ENCODE data around the gene BCAS4. TPM values are rescaled to one million over a fixed set of nuclear protein-coding genes. Genes with fewer than 3 reads are reported as not detected.

The BCAS4 gene
- total RNA-seq, 2 experiments from 2014 or later: 19.0 to 20.9 TPM

DNA sequence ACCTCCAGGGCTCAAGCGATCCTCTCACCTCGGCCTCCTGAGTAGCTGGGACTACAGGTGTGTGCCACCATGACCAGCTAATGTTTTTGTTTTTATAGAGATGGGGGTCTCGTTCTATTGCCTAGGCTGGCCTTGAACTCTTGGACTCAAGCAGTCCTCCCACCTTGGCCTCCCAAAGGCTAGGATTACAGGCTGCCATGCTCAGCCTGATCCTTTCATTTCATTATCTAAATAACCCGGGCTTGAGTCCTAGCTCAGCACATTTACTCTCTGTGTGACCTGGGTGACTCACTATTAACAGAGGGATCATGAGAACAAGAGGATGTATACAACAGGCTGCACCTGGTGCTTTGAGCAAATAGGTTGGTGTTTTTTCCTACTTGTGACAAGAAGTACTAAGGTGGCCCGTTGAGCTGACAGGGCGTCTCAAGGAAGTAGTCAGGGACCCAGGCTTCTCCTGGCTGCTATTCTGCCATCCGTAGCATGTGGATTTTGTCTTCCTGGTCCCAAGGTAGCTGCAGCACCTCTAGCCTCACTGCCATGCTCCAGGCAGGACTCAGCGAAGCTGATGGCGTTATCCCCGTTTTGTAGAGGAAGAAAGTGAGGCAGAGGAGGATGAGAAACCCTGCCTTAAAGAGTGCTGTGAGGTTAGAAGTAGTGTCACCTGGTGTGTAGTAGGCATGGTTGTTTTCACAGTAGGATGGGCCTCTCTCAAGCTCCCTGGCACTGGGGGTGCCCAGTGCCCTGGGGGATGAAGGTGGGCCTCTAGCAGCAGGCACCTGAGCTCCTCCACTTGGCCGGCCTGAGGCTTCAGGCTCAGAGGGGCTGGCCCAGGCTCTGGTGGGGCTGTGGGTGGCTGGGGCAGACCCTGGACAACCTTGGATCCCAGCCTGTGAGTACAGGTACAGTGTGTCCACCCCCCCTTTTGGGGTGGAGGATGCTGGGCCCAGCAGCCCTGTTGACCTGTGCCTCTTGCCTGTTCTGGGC lies 73.9 kb downstream of the BCAS4 start:
- H3K9me3 Mint-ChIP-seq: no peaks in the 10 kb centered on the region
- ChIA-PET POLR2A (no interaction called here), CTCF (no interaction called here)
- H3K4me1 Mint-ChIP-seq (ENCODE audit: low read depth): no peaks in the 10 kb centered on the region
- TF ChIP-seq, protein P1, sequence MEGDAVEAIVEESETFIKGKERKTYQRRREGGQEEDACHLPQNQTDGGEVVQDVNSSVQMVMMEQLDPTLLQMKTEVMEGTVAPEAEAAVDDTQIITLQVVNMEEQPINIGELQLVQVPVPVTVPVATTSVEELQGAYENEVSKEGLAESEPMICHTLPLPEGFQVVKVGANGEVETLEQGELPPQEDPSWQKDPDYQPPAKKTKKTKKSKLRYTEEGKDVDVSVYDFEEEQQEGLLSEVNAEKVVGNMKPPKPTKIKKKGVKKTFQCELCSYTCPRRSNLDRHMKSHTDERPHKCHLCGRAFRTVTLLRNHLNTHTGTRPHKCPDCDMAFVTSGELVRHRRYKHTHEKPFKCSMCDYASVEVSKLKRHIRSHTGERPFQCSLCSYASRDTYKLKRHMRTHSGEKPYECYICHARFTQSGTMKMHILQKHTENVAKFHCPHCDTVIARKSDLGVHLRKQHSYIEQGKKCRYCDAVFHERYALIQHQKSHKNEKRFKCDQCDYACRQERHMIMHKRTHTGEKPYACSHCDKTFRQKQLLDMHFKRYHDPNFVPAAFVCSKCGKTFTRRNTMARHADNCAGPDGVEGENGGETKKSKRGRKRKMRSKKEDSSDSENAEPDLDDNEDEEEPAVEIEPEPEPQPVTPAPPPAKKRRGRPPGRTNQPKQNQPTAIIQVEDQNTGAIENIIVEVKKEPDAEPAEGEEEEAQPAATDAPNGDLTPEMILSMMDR (IDR thresholded peaks at IDR 0.05): no peak
- H3K36me3 Mint-ChIP-seq (ENCODE audit: low read depth): peaks cover 11% of the 10 kb centered on the region
- no peak overlapping the region for H3K4me3 Mint-ChIP-seq
- H3K27me3 Mint-ChIP-seq: no peaks in the 10 kb centered on the region
- Histone ChIP-seq H3K9me3 (ENCODE audit: control insufficient read depth in 1 of 2, insufficient read depth in 1 of 2, low read length in 2 of 2) (no peaks in the 10 kb centered on the region), H3K27ac (ENCODE audit: low read depth in 1 of 2, low read length in 2 of 2) (no peak overlapping the region), H3K4me3 (ENCODE audit: low read length) (no peak overlapping the region), H3K27me3 (ENCODE audit: control insufficient read depth in 1 of 2, insufficient read depth in 2 of 2, low read length in 2 of 2) (no peaks in the 10 kb centered on the region), H3K4me1 (ENCODE audit: insufficient read depth, low read length) (no peaks in the 10 kb centered on the region), H3K36me3 (ENCODE audit: insufficient read depth, low read length) (peaks cover 2% of the 10 kb centered on the region)
- ATAC-seq (ENCODE audit: poor library complexity) (no peak), DNase-seq (no peak)
- intact Hi-C loops (cut with DNase I, micrococcal nuclease): no loop called here
- H3K27ac Mint-ChIP-seq: no peak overlapping the region

DNA sequence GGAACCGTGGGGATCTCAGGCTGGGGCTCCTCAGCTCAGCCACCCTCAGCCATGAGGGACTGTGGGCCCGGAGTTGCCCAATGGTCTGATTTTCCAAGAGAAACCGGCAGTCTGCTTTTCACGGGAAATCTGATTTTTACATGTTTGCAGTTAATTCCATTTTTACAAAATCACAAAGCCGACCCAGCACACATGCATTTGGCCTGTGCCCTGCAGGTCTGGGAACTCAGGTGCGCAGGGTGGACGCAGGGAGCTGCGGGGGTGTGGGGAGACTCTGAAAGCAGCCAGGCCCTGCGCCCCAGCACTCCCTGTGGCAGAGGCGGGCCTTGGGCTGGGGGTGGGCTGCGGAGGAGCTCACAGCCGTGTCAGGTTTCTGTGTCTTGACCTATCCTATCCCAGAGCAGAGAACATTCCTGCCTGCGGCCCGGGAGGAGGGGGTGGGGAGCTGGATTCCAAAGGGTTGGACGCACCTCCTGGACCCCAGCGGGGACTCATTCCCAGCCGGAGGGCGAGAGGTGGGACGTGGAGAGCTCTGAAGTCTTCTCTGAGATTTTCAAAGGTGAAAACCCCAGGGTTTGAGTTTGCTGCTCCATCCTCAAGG lies 75.8 kb downstream of the BCAS4 start:
- Mint-ChIP-seq H3K4me1 (ENCODE audit: low read depth) (no peaks in the 10 kb centered on the region), H3K36me3 (ENCODE audit: low read depth) (peaks cover 11% of the 10 kb centered on the region), H3K27ac (no peak overlapping the region), H3K4me3 (no peak overlapping the region), H3K27me3 (no peaks in the 10 kb centered on the region), H3K9me3 (no peaks in the 10 kb centered on the region)
- Histone ChIP-seq H3K27me3 (ENCODE audit: control insufficient read depth in 1 of 2, insufficient read depth in 2 of 2, low read length in 2 of 2) (no peaks in the 10 kb centered on the region), H3K9me3 (ENCODE audit: control insufficient read depth in 1 of 2, insufficient read depth in 1 of 2, low read length in 2 of 2) (no peaks in the 10 kb centered on the region), H3K4me1 (ENCODE audit: insufficient read depth, low read length) (no peaks in the 10 kb centered on the region), H3K4me3 (ENCODE audit: low read length) (no peak overlapping the region), H3K36me3 (ENCODE audit: insufficient read depth, low read length) (peaks cover 2% of the 10 kb centered on the region), H3K27ac (ENCODE audit: low read depth in 1 of 2, low read length in 2 of 2) (no peak overlapping the region)
- ATAC-seq (ENCODE audit: poor library complexity) (no peak), DNase-seq (no peak)
- TF ChIP-seq, protein P1 (IDR thresholded peaks at IDR 0.05): no peak
- ChIA-PET POLR2A (no interaction called here), CTCF (no interaction called here)
- intact Hi-C loops (cut with DNase I, micrococcal nuclease): no loop called here

DNA sequence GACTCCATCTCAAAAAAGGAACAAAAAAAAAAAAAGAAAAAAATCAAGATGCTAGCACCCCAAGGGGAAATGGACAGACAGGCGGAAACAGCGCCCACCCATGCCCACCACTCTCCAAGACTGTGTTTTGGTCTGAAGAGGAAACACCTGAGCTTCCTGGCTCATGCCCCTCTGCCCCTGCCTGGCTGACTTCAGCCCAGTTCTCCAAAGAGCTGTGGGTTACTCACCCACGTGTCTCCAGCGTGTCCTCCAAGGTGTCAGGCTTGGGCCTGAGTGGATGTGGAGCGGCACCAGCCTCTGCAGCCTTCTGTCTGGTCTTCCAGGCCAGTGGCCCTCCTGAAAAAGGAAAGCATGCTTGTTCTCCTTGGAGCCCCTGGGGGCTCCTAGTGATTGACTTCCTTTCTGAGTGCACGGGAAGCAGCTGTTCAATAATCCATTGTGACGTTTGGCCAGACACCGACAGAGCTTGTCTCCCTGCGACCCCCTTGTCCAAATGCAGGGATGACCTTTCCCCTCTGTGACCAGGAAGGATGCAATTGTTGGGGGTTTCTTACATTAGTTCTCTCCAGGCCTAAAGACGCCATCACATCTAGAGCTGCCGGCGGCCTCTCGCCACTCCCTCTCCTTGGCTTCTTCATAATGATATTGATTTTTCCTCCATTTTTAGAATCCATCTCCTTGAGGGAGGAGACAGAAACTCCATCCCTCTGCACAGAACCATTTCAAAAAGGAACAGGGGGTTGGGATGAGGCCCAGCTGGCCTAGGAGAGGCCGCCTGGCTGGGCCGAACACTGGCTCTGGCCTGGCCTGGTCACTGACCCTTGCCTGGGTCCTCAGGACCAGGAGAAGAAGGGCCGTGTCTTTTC lies 77.9 kb downstream of the BCAS4 start:
- no peak overlapping the region for H3K27ac Mint-ChIP-seq
- intact Hi-C loops (cut with DNase I, micrococcal nuclease): no loop called here
- Histone ChIP-seq H3K9me3 (ENCODE audit: control insufficient read depth in 1 of 2, insufficient read depth in 1 of 2, low read length in 2 of 2) (no peaks in the 10 kb centered on the region), H3K4me3 (ENCODE audit: low read length) (no peak overlapping the region), H3K4me1 (ENCODE audit: insufficient read depth, low read length) (no peaks in the 10 kb centered on the region), H3K36me3 (ENCODE audit: insufficient read depth, low read length) (peaks cover 7% of the 10 kb centered on the region), H3K27ac (ENCODE audit: low read depth in 1 of 2, low read length in 2 of 2) (no peak overlapping the region), H3K27me3 (ENCODE audit: control insufficient read depth in 1 of 2, insufficient read depth in 2 of 2, low read length in 2 of 2) (no peaks in the 10 kb centered on the region)
- H3K9me3 Mint-ChIP-seq: no peaks in the 10 kb centered on the region
- ChIA-PET POLR2A (no interaction called here), CTCF (interaction anchor here (1.3 kb wide), 1 partner anchor 56 kb away, joined by 3 read pairs; no protein-coding TSS in a partner anchor)
- no peak for ATAC-seq (ENCODE audit: poor library complexity)
- H3K27me3 Mint-ChIP-seq: no peaks in the 10 kb centered on the region
- no peak for DNase-seq
- no peak overlapping the region for H3K4me3 Mint-ChIP-seq
- peaks cover 30% of the 10 kb centered on the region for H3K36me3 Mint-ChIP-seq (ENCODE audit: low read depth)
- H3K4me1 Mint-ChIP-seq (ENCODE audit: low read depth): no peaks in the 10 kb centered on the region
- TF ChIP-seq, protein P1 (IDR thresholded peaks at IDR 0.05): no peak

All from CD4-positive, alpha-beta T cell (primary cell).